ENCODE results near the gene MB21D2.

- no peak for TF ChIP-seq CTCF (IDR thresholded peaks at IDR 0.05)
- no peak for TF ChIP-seq POLR2A (IDR thresholded peaks at IDR 0.05)
These were observed 50.9 kb downstream of the MB21D2 start for GRCh38 chr3:192866804-192867203.
